Neuronal stem cell (in vitro differentiated cells): ENCODE measurements around the gene GNAQ.

Experiments
- DNase-seq: peaks from one replicate; pipeline ENCODE4 v3.0.0-alpha.2; 2013; ENCODE audit warnings: low spot score
- H2AFZ ChIP-seq: one replicate; pipeline ENCODE4 v1.6.1; 2013; ENCODE audit warnings: mild to moderate bottlenecking, low read length, inconsistent platforms
- H2AK5ac ChIP-seq: 2 replicates; pipeline ENCODE4 v1.6.1; 2013; ENCODE audit warnings: low read depth, mild to moderate bottlenecking, inconsistent platforms, low read length, moderate library complexity, mixed read lengths
- H2BK120ac ChIP-seq: 2 replicates; pipeline ENCODE4 v1.6.1; 2013; ENCODE audit warnings: low read depth, mild to moderate bottlenecking, inconsistent platforms, low read length, moderate library complexity, mixed read lengths
- H2BK12ac ChIP-seq: one replicate; pipeline ENCODE4 v1.6.1; 2013; ENCODE audit warnings: low read length, inconsistent platforms
- H2BK15ac ChIP-seq: 2 replicates; pipeline ENCODE4 v1.6.1; 2013; ENCODE audit warnings: mild to moderate bottlenecking, low read length, inconsistent platforms, mixed read lengths
- H2BK5ac ChIP-seq: one replicate; pipeline ENCODE4 v1.6.1; 2013; ENCODE audit warnings: inconsistent platforms, mild to moderate bottlenecking, low read length, moderate library complexity
- H3K14ac ChIP-seq: one replicate; pipeline ENCODE4 v1.6.1; 2013; ENCODE audit warnings: low read length, inconsistent platforms
- H3K18ac ChIP-seq: 2 replicates; pipeline ENCODE4 v1.6.1; 2013; ENCODE audit warnings: low read length, inconsistent platforms
- H3K23ac ChIP-seq: 2 replicates; pipeline ENCODE4 v1.6.1; 2013; ENCODE audit warnings: low read depth, mild to moderate bottlenecking, mixed read lengths, low read length, inconsistent platforms; ENCODE audit not compliant: poor library complexity
- H3K27ac ChIP-seq: replicated peaks from 3 replicates; pipeline ENCODE4 v1.5.1; 2013; ENCODE audit warnings: low read length, inconsistent platforms
- H3K27me3 ChIP-seq, 3 experiments: 2 replicates each; pipeline ENCODE4 v1.6.1; 2013; ENCODE audit warnings: low read length in 3 of 3, mild to moderate bottlenecking in 2 of 3, inconsistent platforms in 1 of 3, low read depth in 1 of 3, mixed read lengths in 1 of 3, moderate library complexity in 1 of 3; ENCODE audit not compliant: control insufficient read depth in 3 of 3, insufficient read depth in 3 of 3
- H3K36me3 ChIP-seq, 2 donors: replicated peaks in 1 of 2; 2 replicates each; pipeline ENCODE4 v1.6.1; 2013; ENCODE audit warnings: low read length in 2 of 2; ENCODE audit not compliant: control insufficient read depth in 2 of 2, insufficient read depth in 2 of 2
- H3K4ac ChIP-seq: 2 replicates; pipeline ENCODE4 v1.6.1; 2013; ENCODE audit warnings: inconsistent platforms, mild to moderate bottlenecking, low read length, moderate library complexity
- H3K4me1 ChIP-seq, 2 donors: 1 replicate in 1 of 2; 2 replicates in 1 of 2; pipeline ENCODE4 v1.6.1; 2013; ENCODE audit warnings: low read length in 2 of 2, low read depth in 1 of 2; ENCODE audit not compliant: control insufficient read depth in 2 of 2, insufficient read depth in 1 of 2
- H3K4me2 ChIP-seq: one replicate; pipeline ENCODE4 v1.6.1; 2013; ENCODE audit warnings: mild to moderate bottlenecking, low read length, inconsistent platforms; ENCODE audit not compliant: insufficient read depth, poor library complexity, severe bottlenecking
- H3K4me3 ChIP-seq, 2 donors: 2 replicates each; pipeline ENCODE4 v1.5.1; 2013; ENCODE audit warnings: low read length in 2 of 2, mild to moderate bottlenecking in 2 of 2, inconsistent platforms in 1 of 2, moderate library complexity in 1 of 2
- H3K79me1 ChIP-seq: one replicate; pipeline ENCODE4 v1.6.1; 2013; ENCODE audit warnings: low read depth, mild to moderate bottlenecking, inconsistent platforms, low read length, moderate library complexity
- H3K9ac ChIP-seq: one replicate; pipeline ENCODE4 v1.6.1; 2013; ENCODE audit warnings: mild to moderate bottlenecking, low read depth, low read length, inconsistent platforms; ENCODE audit not compliant: poor library complexity
- H3K9me3 ChIP-seq, 2 donors: replicated peaks in 1 of 2; 2 replicates each; pipeline versions ENCODE3 to v1.6.1; 2013; ENCODE audit warnings: low read length in 2 of 2, mild to moderate bottlenecking in 2 of 2, inconsistent platforms in 1 of 2, low read depth in 1 of 2, mixed read lengths in 1 of 2, moderate library complexity in 1 of 2; ENCODE audit not compliant: control insufficient read depth in 2 of 2, insufficient read depth in 1 of 2
- H4K8ac ChIP-seq: one replicate; pipeline ENCODE4 v1.6.1; 2013; ENCODE audit warnings: low read depth, mild to moderate bottlenecking, inconsistent platforms, low read length, moderate library complexity
- H4K91ac ChIP-seq: one replicate; pipeline ENCODE4 v1.6.1; 2013; ENCODE audit warnings: low read length, low read depth, mild to moderate bottlenecking, inconsistent platforms; ENCODE audit not compliant: poor library complexity
- WGBS, 2 donors: extraction: QIAGEN DNeasy Blood & Tissue Kit; methylation state at CpG; one replicate each; pipeline ENCODE4 v1.1.7; 2013; ENCODE audit warnings: missing lambda C conversion rate in 2 of 2, mixed read lengths in 1 of 2; ENCODE audit not compliant: insufficient read length in 2 of 2, insufficient replicate concordance in 1 of 2; ENCODE audit errors: extremely low coverage in 2 of 2; 5-methylcytosine and 5-hydroxymethylcytosine counted together

Gene GNAQ

GRCh38 chr9:77872863-77873262 is 158.7 kb downstream of the GNAQ start:
- H4K8ac ChIP-seq = no peak overlapping the region
- no peak for DNase-seq
- H2BK15ac ChIP-seq = no peak overlapping the region
- no peaks in the 10 kb centered on the region for H3K79me1 ChIP-seq
- no peak overlapping the region for H3K23ac ChIP-seq
- WGBS, 2 donors = no CpG with 5 or more reads among the region's 3 CpGs
- no peak overlapping the region for H2AK5ac ChIP-seq
- H2BK5ac ChIP-seq = no peak overlapping the region
- H2AFZ ChIP-seq = no peak overlapping the region
- H3K9me3 ChIP-seq = no peaks in the 10 kb centered on the region
- H3K4me2 ChIP-seq = no peak overlapping the region
- H3K4ac ChIP-seq = no peak overlapping the region
- no peak overlapping the region for H3K18ac ChIP-seq
- H4K91ac ChIP-seq = no peak overlapping the region
- no peak overlapping the region for H3K4me3 ChIP-seq
- no peaks in the 10 kb centered on the region for H3K27me3 ChIP-seq
- no peak overlapping the region for H3K14ac ChIP-seq
- peaks cover 2 to 3% of the 10 kb centered on the region in 2 donors for H3K4me1 ChIP-seq
- H2BK12ac ChIP-seq = no peak overlapping the region
- H3K9ac ChIP-seq = no peak overlapping the region
- H3K36me3 ChIP-seq = no peaks in the 10 kb centered on the region
- H2BK120ac ChIP-seq = no peak overlapping the region
- H3K27ac ChIP-seq = no peak overlapping the region

GRCh38 chr9:77872177-77872576 is 159.4 kb downstream of the GNAQ start:
- Histone ChIP-seq H2BK15ac (no peak overlapping the region), H2BK5ac (no peak overlapping the region), H2BK120ac (no peak overlapping the region), H2AK5ac (no peak overlapping the region), H3K9ac (no peak overlapping the region), H2AFZ (no peak overlapping the region), H3K14ac (no peak overlapping the region), H3K36me3 (no peaks in the 10 kb centered on the region), H3K4me1 (peaks cover 2 to 3% of the 10 kb centered on the region in 2 donors), H4K91ac (no peak overlapping the region), H3K4me3 (no peak overlapping the region), H3K4ac (no peak overlapping the region), H3K27ac (no peak overlapping the region), H3K23ac (no peak overlapping the region), H3K27me3 (no peaks in the 10 kb centered on the region), H3K4me2 (no peak overlapping the region), H2BK12ac (no peak overlapping the region), H3K9me3 (no peaks in the 10 kb centered on the region), H3K79me1 (no peaks in the 10 kb centered on the region), H3K18ac (no peak overlapping the region), H4K8ac (no peak overlapping the region)
- no peak for DNase-seq

DNA sequence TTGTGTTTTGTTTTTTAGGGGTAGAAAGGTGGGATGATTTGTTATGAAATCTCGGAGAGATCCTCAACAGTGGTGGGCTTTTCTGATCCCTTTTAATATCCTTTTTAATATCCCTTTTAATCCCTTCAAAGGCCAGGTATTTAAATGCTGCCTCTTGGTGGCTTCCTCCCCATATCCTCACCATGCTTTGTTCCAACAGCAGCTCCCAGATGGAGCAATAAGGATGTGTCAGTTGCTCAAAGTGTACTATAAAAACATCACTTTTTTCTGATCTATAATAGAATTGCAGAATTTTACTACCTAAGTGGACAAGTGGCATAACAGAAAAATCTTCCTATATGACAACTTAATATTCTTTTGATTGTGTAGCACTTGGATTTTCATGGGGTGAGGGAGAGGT is 160.1 kb downstream of the GNAQ start:
- no CpG with 5 or more reads among the region's 1 CpG for WGBS, 2 donors
- no peak overlapping the region for H3K27ac ChIP-seq
- no peak overlapping the region for H2AFZ ChIP-seq
- no peak overlapping the region for H3K4me2 ChIP-seq
- H2BK5ac ChIP-seq = no peak overlapping the region
- no peak overlapping the region for H3K4me3 ChIP-seq
- H3K18ac ChIP-seq = no peak overlapping the region
- no peaks in the 10 kb centered on the region for H3K79me1 ChIP-seq
- H2BK12ac ChIP-seq = no peak overlapping the region
- peaks cover 2% of the 10 kb centered on the region in 2 donors for H3K4me1 ChIP-seq
- no peak overlapping the region for H3K9ac ChIP-seq
- no peak overlapping the region for H2BK15ac ChIP-seq
- H3K14ac ChIP-seq = no peak overlapping the region
- H3K23ac ChIP-seq = no peak overlapping the region
- no peak overlapping the region for H4K91ac ChIP-seq
- no peak overlapping the region for H2BK120ac ChIP-seq
- no peaks in the 10 kb centered on the region for H3K27me3 ChIP-seq
- DNase-seq = no peak
- H3K4ac ChIP-seq = no peak overlapping the region
- no peaks in the 10 kb centered on the region for H3K9me3 ChIP-seq
- H4K8ac ChIP-seq = no peak overlapping the region
- no peaks in the 10 kb centered on the region for H3K36me3 ChIP-seq
- H2AK5ac ChIP-seq = no peak overlapping the region

DNA sequence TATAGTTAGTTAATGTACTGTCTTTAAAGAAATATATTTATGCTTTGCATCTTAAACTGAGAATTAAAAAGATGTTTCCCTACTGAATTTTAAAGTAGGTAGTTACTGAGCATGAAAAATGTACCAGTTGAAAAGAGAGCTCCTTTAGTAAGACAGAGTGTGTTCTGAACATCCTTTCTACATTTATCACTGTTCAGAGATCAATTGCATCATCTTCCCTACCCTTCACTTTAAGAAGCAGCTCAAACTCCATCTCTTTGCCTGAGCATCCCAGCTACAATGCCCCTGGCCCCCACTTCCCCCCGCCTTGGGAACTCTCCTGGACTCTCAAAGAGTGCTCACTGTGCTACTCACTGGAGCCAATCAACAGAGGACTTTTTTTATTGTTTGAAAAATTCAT is 164.7 kb downstream of the GNAQ start:
- Histone ChIP-seq H2AK5ac (no peak overlapping the region), H2BK120ac (no peak overlapping the region), H4K8ac (no peak overlapping the region), H3K9ac (no peak overlapping the region), H2BK15ac (no peak overlapping the region), H2AFZ (no peak overlapping the region), H3K27me3 (no peaks in the 10 kb centered on the region), H2BK5ac (no peak overlapping the region), H4K91ac (no peak overlapping the region), H3K14ac (no peak overlapping the region), H3K18ac (no peak overlapping the region), H3K79me1 (no peaks in the 10 kb centered on the region), H2BK12ac (no peak overlapping the region), H3K36me3 (no peaks in the 10 kb centered on the region), H3K4me2 (no peak overlapping the region), H3K4me1 (no peaks in the 10 kb centered on the region), H3K4me3 (no peak overlapping the region), H3K4ac (no peak overlapping the region), H3K23ac (no peak overlapping the region), H3K9me3 (peaks cover 0 to 6% of the 10 kb centered on the region in 2 donors), H3K27ac (no peak overlapping the region)
- no peak for DNase-seq
- no CpG with 5 or more reads among the region's 1 CpG for WGBS, 2 donors
